WTC11 (cell line): ENCODE results near the gene LAMA5. TPM values are rescaled to one million over a fixed set of nuclear protein-coding genes. Genes with fewer than 3 reads are reported as not detected.

Experiments used
- ATAC-seq: fragments of 200-7000 bp; cut with Tn5 transposase; 2 replicates; pipeline ENCODE4 v1.10.0; 2021; ENCODE audit warnings: mild to moderate bottlenecking, moderate library complexity
- CTCF ChIA-PET: fragments of 300-600 bp; sonication (Branson Sonifier 250); formaldehyde crosslinking; loops from one replicate; lab custom pipeline; 2021; ENCODE audit warnings: antibody characterized with exemption; lab: Charles Lee
- POLR2A ChIA-PET: fragments of 350-600 bp; sonication (Branson Sonifier 250); formaldehyde crosslinking; loops from one replicate; lab custom pipeline; 2021; ENCODE audit warnings: antibody characterized with exemption; lab: Charles Lee
- DNase-seq: peaks from one replicate; pipeline ENCODE4 v3.0.0; 2021; ENCODE audit warnings: low spot score
- H3K27ac Mint-ChIP-seq: 2 replicates; pipeline ENCODE4 v1.8.0; 2021; ENCODE audit warnings: mixed read lengths
- H3K27me3 Mint-ChIP-seq: 2 replicates; pipeline ENCODE4 v1.8.0; 2021; ENCODE audit warnings: low read depth, mild to moderate bottlenecking, moderate library complexity, mixed read lengths
- H3K36me3 Mint-ChIP-seq: 2 replicates; pipeline ENCODE4 v1.8.0; 2021; ENCODE audit warnings: mixed read lengths
- H3K4me1 Mint-ChIP-seq: 2 replicates; pipeline ENCODE4 v1.8.0; 2022; ENCODE audit warnings: mixed read lengths
- H3K4me3 Mint-ChIP-seq: 2 replicates; pipeline ENCODE4 v1.8.0; 2021; ENCODE audit warnings: mild to moderate bottlenecking, moderate library complexity, mixed read lengths
- H3K9me3 Mint-ChIP-seq: 2 replicates; pipeline ENCODE4 v1.8.0; 2021; ENCODE audit warnings: mixed read lengths
- CREM ChIP-seq: sonication (generic); formaldehyde crosslinking; IDR thresholded peaks from 2 replicates; pipeline ENCODE4 v1.8.1; 2022; ENCODE audit warnings: mild to moderate bottlenecking, missing genetic modification reagents, moderate library complexity
- ETV6 ChIP-seq: sonication (generic); formaldehyde crosslinking; IDR thresholded peaks from 2 replicates; pipeline ENCODE4 v1.8.1; 2022; ENCODE audit warnings: mild to moderate bottlenecking, missing genetic modification reagents
- GABPB1 ChIP-seq: sonication (generic); formaldehyde crosslinking; IDR thresholded peaks from 2 replicates; pipeline ENCODE4 v1.8.1; 2023; ENCODE audit warnings: mild to moderate bottlenecking, missing genetic modification reagents
- GTF2I ChIP-seq: fragments of 250-450 bp; sonication (Bioruptor Pico); conservative IDR thresholded peaks from 2 replicates; pipeline ENCODE4 v1.4.0; 2021; ENCODE audit warnings: mild to moderate bottlenecking
- NFYB ChIP-seq: sonication (generic); formaldehyde crosslinking; conservative IDR thresholded peaks from 2 replicates; pipeline ENCODE4 v1.8.0; 2022; ENCODE audit warnings: low read depth, missing genetic modification reagents
- RELA ChIP-seq: sonication (generic); formaldehyde crosslinking; IDR thresholded peaks from 2 replicates; pipeline ENCODE4 v1.8.1; 2022; ENCODE audit warnings: missing genetic modification reagents, mild to moderate bottlenecking, borderline replicate concordance
- SP1 ChIP-seq: sonication (generic); formaldehyde crosslinking; conservative IDR thresholded peaks from 2 replicates; pipeline ENCODE4 v1.8.1; 2022; ENCODE audit warnings: missing genetic modification reagents
- TCF7 ChIP-seq: sonication (generic); formaldehyde crosslinking; IDR thresholded peaks from 2 replicates; pipeline ENCODE4 v1.8.0; 2022; ENCODE audit warnings: mild to moderate bottlenecking, low read depth, missing genetic modification reagents, moderate library complexity
- TP53 ChIP-seq: sonication (generic); formaldehyde crosslinking; IDR thresholded peaks from 2 replicates; pipeline ENCODE4 v1.8.1; 2023; ENCODE audit warnings: mild to moderate bottlenecking, missing genetic modification reagents
- ZNF416 ChIP-seq: fragments of 250-450 bp; sonication (Bioruptor Pico); IDR thresholded peaks from 2 replicates; pipeline ENCODE4 v1.9.0; 2021; ENCODE audit warnings: mild to moderate bottlenecking, inconsistent platforms
- ZNF423 ChIP-seq: fragments of 250-450 bp; sonication (Bioruptor Pico); IDR thresholded peaks from 2 replicates; pipeline ENCODE4 v2.1.2; 2022; ENCODE audit warnings: mild to moderate bottlenecking, moderate library complexity
- total RNA-seq: library from RNA; stranded (reverse); gene quantifications from 3 replicates; pipeline ENCODE4 v1.2.3, GENCODE V29; 2021
- TF ChIP-seq, protein P1 (sequence below): sonication (generic); formaldehyde crosslinking; conservative IDR thresholded peaks from 2 replicates; pipeline ENCODE4 v1.8.1; 2022; ENCODE audit warnings: mild to moderate bottlenecking, missing genetic modification reagents
- TF ChIP-seq, protein P2 (sequence below): sonication (generic); formaldehyde crosslinking; IDR thresholded peaks from 2 replicates; pipeline ENCODE4 v1.8.0; 2022; ENCODE audit warnings: mild to moderate bottlenecking, missing genetic modification reagents
- TF ChIP-seq, protein P3 (sequence below): sonication (generic); formaldehyde crosslinking; IDR thresholded peaks from 2 replicates; pipeline ENCODE4 v1.8.1; 2023; ENCODE audit warnings: mild to moderate bottlenecking, missing genetic modification reagents, moderate library complexity
- TF ChIP-seq, protein P4 (sequence below): sonication (generic); formaldehyde crosslinking; IDR thresholded peaks from 2 replicates; pipeline ENCODE4 v1.8.1; 2023; ENCODE audit warnings: mild to moderate bottlenecking, missing genetic modification reagents, moderate library complexity
- TF ChIP-seq, protein P5 (sequence below): sonication (generic); formaldehyde crosslinking; IDR thresholded peaks from 2 replicates; pipeline ENCODE4 v1.8.1; 2023; ENCODE audit warnings: mild to moderate bottlenecking, moderate library complexity, missing genetic modification reagents
- TF ChIP-seq, protein P6 (sequence below): sonication (generic); formaldehyde crosslinking; IDR thresholded peaks from 2 replicates; pipeline ENCODE4 v1.8.1; 2022; ENCODE audit warnings: missing genetic modification reagents, borderline replicate concordance
- TF ChIP-seq, protein P7 (sequence below): sonication (generic); formaldehyde crosslinking; IDR thresholded peaks from 2 replicates; pipeline ENCODE4 v1.8.1; 2023; ENCODE audit warnings: mild to moderate bottlenecking, missing genetic modification reagents, borderline replicate concordance

LAMA5 gene
- total RNA-seq, 1 experiment from 2014 or later, result 329 TPM

DNA sequence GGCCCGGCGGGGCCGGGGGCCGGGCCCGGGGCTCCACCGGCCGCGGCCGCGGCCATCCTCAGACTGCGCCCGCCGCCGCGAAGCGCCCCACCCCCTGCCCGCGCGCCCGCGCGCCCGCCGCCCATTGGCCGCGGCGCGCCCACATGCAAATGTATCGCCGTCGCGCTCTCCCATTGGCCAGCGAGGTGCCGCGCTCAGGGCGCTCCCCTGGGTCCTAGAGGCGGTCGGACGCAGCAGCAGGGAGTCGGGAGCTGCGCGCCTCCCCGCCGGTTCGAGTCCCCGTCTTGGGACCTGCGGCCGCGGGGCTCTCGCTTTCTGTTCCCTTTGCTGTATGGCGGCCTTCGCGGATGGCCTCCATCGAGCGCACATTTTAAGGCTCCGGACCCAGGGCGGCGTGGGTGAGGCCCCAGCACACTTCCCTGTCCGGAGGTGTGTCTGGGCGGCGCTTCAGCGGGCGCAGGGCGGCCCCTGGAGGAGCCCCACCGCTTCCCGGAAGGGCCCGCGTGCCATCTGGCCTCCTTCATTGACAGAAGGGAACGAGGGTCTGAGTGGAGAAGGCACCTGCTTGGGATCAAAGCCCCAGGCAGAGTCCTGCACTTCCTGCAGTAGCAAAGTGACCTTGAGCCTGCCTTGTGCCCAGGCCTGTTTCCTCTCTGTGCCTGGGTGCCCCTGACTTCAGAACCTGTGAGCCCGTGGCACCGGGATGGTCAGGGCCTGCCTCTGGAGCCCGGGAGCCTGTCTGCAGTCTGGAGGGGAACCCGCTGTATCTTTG is 40.3 kb upstream of the LAMA5 start, which contains the start of gene CABLES2 (continued):
- TF ChIP-seq TP53 (CRISPR knock-in tag) (peak; percentile 53; the same call in 1 of the 2 replicates), GABPB1 (CRISPR knock-in tag) (peak; percentile 48; the same call in 1 of the 2 replicates), NFYB (CRISPR knock-in tag) (peak; percentile 76), CREM (CRISPR knock-in tag) (no peak; the same call in 1 of the 2 replicates), TCF7 (no peak), GTF2I (CRISPR knock-in tag) (peak; percentile 70; the same call in 1 of the 2 replicates), ZNF416 (CRISPR knock-in tag) (0 out of 2 replicates have a peak, but pooled peaks have one; percentile 43), ETV6 (CRISPR knock-in tag) (peak; percentile 76)
- TF ChIP-seq, protein P1, sequence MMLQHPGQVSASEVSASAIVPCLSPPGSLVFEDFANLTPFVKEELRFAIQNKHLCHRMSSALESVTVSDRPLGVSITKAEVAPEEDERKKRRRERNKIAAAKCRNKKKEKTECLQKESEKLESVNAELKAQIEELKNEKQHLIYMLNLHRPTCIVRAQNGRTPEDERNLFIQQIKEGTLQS (CRISPR knock-in tag), result no peak
- TF ChIP-seq, protein P2, sequence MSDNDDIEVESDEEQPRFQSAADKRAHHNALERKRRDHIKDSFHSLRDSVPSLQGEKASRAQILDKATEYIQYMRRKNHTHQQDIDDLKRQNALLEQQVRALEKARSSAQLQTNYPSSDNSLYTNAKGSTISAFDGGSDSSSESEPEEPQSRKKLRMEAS (CRISPR knock-in tag), result peak; percentile 55; the same call in 1 of the 2 replicates
- TF ChIP-seq, protein P3, sequence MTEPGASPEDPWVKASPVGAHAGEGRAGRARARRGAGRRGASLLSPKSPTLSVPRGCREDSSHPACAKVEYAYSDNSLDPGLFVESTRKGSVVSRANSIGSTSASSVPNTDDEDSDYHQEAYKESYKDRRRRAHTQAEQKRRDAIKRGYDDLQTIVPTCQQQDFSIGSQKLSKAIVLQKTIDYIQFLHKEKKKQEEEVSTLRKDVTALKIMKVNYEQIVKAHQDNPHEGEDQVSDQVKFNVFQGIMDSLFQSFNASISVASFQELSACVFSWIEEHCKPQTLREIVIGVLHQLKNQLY (CRISPR knock-in tag), result no peak
- TF ChIP-seq, protein P4, sequence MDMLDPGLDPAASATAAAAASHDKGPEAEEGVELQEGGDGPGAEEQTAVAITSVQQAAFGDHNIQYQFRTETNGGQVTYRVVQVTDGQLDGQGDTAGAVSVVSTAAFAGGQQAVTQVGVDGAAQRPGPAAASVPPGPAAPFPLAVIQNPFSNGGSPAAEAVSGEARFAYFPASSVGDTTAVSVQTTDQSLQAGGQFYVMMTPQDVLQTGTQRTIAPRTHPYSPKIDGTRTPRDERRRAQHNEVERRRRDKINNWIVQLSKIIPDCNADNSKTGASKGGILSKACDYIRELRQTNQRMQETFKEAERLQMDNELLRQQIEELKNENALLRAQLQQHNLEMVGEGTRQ (CRISPR knock-in tag), result no peak; the same call in 1 of the 2 replicates
- TF ChIP-seq, all 79 proteins: peak for 14

DNA sequence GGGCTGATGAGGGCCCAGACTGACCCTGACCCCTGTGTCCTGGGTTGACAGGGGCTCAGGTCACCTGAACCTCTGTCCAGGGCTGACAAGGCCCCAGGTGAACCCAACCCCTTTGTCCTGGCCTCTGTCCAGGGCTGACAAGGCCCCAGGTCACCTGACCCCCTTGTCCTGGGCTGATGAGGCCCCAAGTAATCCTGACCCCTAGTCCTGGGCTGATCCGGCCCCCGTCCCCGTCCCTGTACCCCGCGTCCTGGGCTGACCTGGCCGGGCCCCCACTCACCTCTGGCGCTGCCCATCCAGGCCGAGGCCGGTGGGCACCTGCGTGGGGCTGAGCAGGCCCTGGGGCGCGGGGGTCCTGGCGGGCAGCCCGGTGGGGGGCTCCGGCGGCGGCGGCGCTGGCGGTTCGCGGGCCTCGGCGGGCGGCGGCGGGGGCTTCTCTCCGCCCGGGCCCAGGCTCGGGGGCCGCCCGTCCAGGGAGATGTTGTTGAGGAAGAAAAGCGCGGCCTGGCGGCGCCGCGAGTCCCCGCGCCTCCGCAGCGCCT is 39.6 kb upstream of the LAMA5 start:
- Mint-ChIP-seq H3K27ac (no peak overlapping the region), H3K4me3 (peak overlapping the region; percentile 57), H3K4me1 (peaks cover 9% of the 10 kb centered on the region), H3K9me3 (no peaks in the 10 kb centered on the region), H3K27me3 (peaks cover 5% of the 10 kb centered on the region), H3K36me3 (no peaks in the 10 kb centered on the region)
- ATAC-seq (no peak), DNase-seq (no peak)
- 0 out of 2 replicates have a peak, but pooled peaks have one; percentile 10 for TF ChIP-seq ZNF423 (CRISPR knock-in tag)
- TF ChIP-seq, protein P5, sequence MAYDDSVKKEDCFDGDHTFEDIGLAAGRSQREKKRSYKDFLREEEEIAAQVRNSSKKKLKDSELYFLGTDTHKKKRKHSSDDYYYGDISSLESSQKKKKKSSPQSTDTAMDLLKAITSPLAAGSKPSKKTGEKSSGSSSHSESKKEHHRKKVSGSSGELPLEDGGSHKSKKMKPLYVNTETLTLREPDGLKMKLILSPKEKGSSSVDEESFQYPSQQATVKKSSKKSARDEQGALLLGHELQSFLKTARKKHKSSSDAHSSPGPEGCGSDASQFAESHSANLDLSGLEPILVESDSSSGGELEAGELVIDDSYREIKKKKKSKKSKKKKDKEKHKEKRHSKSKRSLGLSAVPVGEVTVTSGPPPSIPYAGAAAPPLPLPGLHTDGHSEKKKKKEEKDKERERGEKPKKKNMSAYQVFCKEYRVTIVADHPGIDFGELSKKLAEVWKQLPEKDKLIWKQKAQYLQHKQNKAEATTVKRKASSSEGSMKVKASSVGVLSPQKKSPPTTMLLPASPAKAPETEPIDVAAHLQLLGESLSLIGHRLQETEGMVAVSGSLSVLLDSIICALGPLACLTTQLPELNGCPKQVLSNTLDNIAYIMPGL (CRISPR knock-in tag), result peak; percentile 14; the same call in 1 of the 2 replicates
- TF ChIP-seq, protein P6, sequence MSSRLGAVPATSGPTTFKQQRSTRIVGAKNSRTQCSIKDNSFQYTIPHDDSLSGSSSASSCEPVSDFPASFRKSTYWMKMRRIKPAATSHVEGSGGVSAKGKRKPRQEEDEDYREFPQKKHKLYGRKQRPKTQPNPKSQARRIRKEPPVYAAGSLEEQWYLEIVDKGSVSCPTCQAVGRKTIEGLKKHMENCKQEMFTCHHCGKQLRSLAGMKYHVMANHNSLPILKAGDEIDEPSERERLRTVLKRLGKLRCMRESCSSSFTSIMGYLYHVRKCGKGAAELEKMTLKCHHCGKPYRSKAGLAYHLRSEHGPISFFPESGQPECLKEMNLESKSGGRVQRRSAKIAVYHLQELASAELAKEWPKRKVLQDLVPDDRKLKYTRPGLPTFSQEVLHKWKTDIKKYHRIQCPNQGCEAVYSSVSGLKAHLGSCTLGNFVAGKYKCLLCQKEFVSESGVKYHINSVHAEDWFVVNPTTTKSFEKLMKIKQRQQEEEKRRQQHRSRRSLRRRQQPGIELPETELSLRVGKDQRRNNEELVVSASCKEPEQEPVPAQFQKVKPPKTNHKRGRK (CRISPR knock-in tag), result no peak
- CTCF ChIA-PET, result no interaction called here
- POLR2A ChIA-PET, result no interaction called here

DNA sequence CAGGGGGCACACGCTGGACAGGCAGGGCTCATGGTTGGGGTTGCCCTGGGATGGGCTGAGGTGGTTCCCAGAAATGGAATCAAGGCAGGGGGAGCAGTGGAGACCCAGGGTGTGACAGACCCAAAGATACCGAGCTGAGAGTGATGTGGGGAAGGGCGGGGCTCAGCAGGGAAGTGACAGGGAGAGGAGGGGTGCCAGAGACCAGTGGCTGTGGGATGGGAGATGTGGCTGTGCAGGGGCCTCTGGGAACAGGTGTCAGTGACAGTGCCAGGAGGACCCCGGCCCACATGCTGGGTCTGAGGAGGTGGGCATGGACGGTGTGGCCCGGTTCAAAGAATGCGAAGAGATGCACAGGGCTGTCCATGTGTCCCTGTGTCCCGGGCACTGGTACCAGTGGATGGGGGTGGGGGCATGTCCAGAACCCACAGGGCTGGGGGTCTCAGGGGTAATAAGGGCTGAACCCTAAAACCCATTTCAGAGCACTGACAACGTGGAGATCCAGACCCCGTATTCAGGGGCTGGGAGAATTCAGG is 38.9 kb upstream of the LAMA5 start:
- Mint-ChIP-seq H3K27ac (no peak overlapping the region), H3K27me3 (peaks cover 5% of the 10 kb centered on the region), H3K4me1 (peaks cover 14% of the 10 kb centered on the region), H3K9me3 (no peaks in the 10 kb centered on the region), H3K36me3 (no peaks in the 10 kb centered on the region), H3K4me3 (peak overlapping the region; percentile 57)
- ChIA-PET POLR2A (no interaction called here), CTCF (interaction anchor here (1.0 to 1.9 kb wide), 10 partner anchors 8 to 419 kb away, joined by 3 to 10 read pairs (median 5); no protein-coding TSS in a partner anchor)
- DNase-seq, result no peak
- no peak for TF ChIP-seq SP1 (CRISPR knock-in tag)
- TF ChIP-seq RELA (CRISPR knock-in tag), result 0 out of 2 replicates have a peak, but pooled peaks have one; percentile 0
- TF ChIP-seq, protein P7, sequence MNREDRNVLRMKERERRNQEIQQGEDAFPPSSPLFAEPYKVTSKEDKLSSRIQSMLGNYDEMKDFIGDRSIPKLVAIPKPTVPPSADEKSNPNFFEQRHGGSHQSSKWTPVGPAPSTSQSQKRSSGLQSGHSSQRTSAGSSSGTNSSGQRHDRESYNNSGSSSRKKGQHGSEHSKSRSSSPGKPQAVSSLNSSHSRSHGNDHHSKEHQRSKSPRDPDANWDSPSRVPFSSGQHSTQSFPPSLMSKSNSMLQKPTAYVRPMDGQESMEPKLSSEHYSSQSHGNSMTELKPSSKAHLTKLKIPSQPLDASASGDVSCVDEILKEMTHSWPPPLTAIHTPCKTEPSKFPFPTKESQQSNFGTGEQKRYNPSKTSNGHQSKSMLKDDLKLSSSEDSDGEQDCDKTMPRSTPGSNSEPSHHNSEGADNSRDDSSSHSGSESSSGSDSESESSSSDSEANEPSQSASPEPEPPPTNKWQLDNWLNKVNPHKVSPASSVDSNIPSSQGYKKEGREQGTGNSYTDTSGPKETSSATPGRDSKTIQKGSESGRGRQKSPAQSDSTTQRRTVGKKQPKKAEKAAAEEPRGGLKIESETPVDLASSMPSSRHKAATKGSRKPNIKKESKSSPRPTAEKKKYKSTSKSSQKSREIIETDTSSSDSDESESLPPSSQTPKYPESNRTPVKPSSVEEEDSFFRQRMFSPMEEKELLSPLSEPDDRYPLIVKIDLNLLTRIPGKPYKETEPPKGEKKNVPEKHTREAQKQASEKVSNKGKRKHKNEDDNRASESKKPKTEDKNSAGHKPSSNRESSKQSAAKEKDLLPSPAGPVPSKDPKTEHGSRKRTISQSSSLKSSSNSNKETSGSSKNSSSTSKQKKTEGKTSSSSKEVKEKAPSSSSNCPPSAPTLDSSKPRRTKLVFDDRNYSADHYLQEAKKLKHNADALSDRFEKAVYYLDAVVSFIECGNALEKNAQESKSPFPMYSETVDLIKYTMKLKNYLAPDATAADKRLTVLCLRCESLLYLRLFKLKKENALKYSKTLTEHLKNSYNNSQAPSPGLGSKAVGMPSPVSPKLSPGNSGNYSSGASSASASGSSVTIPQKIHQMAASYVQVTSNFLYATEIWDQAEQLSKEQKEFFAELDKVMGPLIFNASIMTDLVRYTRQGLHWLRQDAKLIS (CRISPR knock-in tag), result no peak
- ATAC-seq, result no peak
